ENCODE data around the gene CLDN19. TPM values are rescaled to one million over a fixed set of nuclear protein-coding genes. Genes with fewer than 3 reads are reported as not detected.

CLDN19 gene
- total RNA-seq, result not detected in 2 replicates

DNA sequence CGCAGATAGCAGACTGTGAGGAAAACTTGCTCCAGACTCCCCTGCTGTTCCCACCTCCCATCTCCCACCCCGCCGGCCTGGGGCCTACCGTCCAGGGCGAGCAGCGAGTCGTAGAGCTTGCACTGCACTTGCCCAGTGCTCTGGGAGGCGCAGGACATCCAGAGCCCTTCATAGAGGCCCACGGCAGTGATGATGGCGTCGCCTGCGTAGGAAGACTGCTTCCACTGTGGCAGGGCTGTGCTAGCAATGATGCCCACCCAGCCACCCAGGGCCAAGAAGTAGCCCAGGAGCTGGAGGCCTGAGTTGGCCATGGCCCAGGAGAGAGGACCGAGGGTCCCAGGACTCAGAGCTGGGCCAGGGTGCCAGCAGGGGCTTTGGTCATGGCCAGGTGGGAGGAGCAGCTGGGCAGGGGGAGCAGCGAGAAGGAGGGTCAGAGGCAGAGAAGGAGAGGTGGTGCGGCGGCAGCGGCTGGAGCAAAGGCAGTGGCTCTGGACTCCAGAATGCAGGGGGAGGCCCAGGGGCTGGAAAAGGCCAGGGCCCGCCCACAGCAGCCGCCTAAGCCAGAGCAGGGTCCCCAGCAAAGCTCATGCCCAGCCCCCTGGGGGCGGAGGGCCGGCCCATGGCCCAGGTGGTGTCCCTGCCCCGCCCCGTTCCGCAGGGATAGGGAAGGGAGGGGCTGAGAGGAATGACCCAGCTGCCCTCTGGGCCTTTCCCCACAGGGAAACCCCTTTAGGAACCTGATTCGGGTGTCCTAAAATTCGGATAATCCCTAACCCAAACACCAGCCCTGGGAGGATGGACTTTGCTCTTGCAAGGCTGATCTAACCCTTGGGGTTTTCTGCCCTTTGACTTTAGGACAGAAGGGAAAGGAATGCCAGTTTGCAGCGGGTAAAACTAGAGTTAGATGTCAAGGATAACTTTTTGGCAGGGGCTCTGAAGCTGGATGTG lies at the start of gene CLDN19:
Gene CLDN19 (minus strand): TSS at position 484 of the 948 bp plus-strand sequence. CDS start 173 bp downstream, at position 311.

DNA sequence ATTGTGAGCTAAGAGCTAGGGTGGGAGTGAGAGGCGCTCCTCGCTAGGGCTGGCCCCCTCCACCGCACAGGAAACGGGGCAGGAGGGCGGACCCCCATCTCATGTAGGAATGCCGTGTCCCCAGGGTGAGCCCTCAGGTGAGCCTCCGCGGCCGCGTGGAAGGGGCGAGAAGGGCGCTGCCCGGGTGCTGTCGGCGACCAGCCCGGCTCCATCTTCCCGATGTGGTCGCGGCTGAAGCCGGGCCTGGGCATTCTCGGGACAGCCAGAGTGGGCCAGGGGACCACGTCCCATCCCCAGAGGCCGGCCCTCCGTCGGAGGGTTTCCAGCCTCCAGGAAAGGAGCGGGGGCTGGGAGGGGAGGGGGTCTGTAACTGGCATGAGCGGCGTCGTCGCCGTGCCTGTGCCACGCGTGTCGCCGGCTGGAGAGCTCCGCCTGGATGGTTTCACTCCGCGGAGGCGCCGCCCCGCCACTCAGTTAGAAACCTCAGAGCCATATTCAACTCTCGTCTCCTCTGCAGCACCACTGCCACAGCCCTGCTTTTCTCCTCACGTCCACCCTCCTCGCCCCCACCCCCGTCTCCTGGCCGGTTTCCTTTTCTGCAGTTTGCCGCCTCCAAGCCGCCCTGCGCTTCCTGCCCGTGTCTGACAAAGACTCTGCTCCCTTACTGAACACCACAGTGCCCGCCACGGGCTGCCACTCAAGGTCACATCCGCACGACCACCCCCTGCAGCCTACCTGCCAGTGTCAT lies 45.1 kb upstream of the CLDN19 start, which contains the start of gene TMEM269:
Gene TMEM269 (plus strand): TSS at position 46 of the 748 bp plus-strand sequence. CDS start 4,903 bp downstream, outside the sequence.

GRCh38 chr1:42766741-42767509 lies 26.9 kb upstream of the CLDN19 start, which contains the start of the genes C1orf50 and P3H1:
C1orf50 (plus strand) TSS chr1:42767249; CDS start chr1:42767312, 63 bp downstream.
P3H1 (minus strand) TSS chr1:42767028; CDS start chr1:42766971, 57 bp downstream.

Other genes with a start within 250 kb of the CLDN19 start
- gene PPIH, start 81.8 kb downstream of the CLDN19 start, total RNA-seq, result 13.0 and 15.8 TPM in 2 replicates
- gene YBX1, start 57.8 kb downstream of the CLDN19 start, total RNA-seq, result 180 and 621 TPM in 2 replicates
- 101 and 159 TPM in 2 replicates for gene P3H1, start 26.8 kb upstream of the CLDN19 start, total RNA-seq
- 3.1 and 3.9 TPM in 2 replicates for gene C1orf50, start 27.0 kb upstream of the CLDN19 start, total RNA-seq
- 0.22 TPM in 1 of 2 replicates, not detected in the other for gene TMEM269, start 44.8 kb upstream of the CLDN19 start, total RNA-seq
- 22.1 and 34.9 TPM in 2 replicates for gene ERMAP, start 76.9 kb upstream of the CLDN19 start, total RNA-seq
- 12.9 and 31.4 TPM in 2 replicates for gene SVBP, start 77.2 kb upstream of the CLDN19 start, total RNA-seq
- gene ZNF691, start 106.4 kb upstream of the CLDN19 start, total RNA-seq, result 6.4 and 11.4 TPM in 2 replicates
- 1,223 and 1,458 TPM in 2 replicates for gene SLC2A1, start 218.6 kb upstream of the CLDN19 start, total RNA-seq